Stimulated activated CD4-positive, alpha-beta T cell treated with anti-CD3 and anti-CD28 coated beads, Interleukin-4, amount 100 ng/mL, for 48 hours (primary cell): Measurements from ENCODE around the gene M6PR.
A peak's percentile ranks its signal among the peaks of the same experiment; 100 is the strongest.
"Not testable (repeated sequence)": the region's sequence is repeated elsewhere in the genome, so short reads cannot be mapped to it uniquely, and the experiment has no call there.

ENCODE experiments used
- DNase-seq, 2 donors: peaks; one replicate each; pipeline ENCODE4 v3.0.0-alpha.2; 2020; ENCODE audit warnings: low read depth in 2 of 2

Gene M6PR

DNA sequence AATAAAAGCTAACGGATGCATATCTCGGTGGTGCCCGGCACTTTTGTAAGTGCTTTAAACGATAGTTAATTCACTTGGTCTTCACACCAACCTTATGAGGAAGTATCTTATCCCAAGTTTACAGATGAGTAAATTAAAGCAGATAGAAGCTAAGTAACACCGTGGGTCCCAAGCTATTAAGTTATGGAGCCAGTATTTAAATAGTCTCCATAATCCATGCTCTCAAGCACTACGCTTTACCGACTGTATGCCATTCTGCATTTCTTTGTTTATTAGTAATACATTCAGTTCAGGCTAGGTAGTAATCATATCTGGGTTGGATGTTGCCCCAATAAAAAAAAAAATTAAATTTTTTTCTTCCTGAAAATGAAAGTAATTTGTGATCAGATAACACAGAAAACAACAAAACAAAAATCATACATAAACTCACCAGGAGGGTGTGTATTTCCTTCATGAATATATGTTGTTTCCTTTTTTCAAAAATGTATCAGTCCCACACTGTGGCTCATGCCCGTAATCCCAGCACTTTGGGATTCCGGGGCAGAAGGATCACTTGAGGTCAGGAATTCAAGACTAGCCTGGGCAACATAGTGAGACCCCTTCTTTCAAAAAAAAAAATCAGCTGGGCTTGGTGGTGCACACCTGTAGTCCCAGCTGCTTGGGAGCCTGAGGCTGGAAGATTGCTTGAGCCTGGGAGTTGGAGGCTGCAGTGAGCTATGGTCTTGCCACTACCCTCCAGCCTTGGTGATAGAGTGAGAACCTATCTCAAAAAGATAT lies 1.4 kb upstream of the M6PR start:
- no peak for DNase-seq

DNA sequence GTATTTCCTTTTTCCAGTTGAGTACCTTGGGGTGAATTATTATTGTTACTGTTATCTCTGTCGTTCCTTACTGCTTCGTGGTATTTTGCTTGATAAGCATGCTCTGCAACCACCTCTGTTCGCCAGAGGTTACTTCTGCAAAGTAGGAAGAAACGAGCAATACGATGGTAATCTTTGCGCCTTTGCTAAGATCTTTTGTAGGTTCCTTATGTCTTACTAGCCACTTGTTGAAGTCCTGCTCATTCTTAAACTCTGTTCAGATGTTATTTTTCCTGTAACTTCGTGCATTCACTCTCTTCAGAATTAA lies 729 bp upstream of the M6PR start:
- no peak for DNase-seq

DNA sequence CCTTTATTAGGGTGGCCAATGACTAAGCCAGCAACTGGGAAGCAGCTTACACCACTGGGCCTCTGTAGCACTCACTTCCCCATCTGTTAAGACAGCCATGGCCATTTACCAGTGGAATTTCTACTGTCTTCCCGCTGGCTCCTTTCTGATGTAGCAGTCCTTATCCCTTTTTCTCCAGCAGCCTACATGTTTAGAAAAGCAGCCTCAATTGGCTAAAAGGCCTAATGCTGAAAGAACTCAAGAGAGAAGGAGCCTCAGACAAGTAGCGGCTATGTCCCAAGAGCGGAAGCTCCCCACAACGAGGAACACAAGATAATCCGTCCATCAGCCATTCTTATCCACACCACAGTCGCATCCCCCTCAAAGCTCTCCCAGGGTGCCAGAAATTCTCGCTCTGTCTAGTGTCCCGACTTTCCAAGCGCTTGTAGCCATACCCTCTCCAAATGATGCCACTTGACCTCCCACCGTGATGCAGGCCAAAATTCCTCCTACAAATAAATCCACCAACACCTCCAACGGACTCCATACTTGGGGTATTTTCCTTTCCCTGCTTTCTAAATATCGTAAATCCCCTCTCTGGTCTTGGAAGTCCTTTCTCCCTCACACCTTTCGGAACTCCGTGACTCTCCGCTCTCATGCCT lies 624 bp downstream of the M6PR start:
- DNase-seq: no peak

- DNase-seq: no peak
These were observed 1.7 kb downstream of the M6PR start for GRCh38 chr12:8947737-8948136.

GRCh38 chr12:8946733-8947132 lies 2.7 kb downstream of the M6PR start:
- DNase-seq: no peak

DNA sequence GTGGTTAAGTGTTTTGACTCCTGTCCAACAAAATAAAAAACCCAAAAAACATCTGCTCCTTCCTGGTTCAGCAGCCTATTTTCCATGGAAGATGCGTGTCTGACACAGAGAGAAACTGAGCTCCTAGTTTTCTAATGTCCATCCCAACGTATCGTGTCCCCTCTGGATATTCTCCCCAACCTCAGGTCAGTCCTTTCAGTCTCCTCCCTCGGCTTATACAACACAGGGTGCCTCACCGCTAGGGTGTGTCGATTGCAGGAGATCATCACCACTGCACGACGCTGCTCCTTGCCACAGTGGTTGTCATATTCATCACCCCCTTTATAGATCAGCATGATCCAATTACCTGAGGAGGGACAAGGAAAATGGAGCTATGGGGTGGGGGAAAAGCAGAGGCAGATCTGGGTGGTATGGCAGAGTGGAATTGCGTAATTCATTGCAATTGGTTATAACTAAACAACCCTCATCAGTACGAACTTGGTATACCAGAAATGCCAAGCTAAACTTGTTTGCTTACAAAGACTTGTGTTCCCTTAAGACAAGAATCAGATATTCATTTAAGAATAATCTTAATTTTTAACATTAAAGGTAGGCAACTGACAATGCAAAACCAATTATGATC lies 5.8 kb downstream of the M6PR start:
- DNase-seq: no peak

GRCh38 chr12:8941691-8942478 lies 7.6 kb downstream of the M6PR start:
- no peak for DNase-seq

- DNase-seq: not testable (repeated sequence)
These were observed 11.5 kb downstream of the M6PR start for GRCh38 chr12:8937842-8938442.

- no peak for DNase-seq
These were observed 12.7 kb downstream of the M6PR start for GRCh38 chr12:8936735-8937134.

GRCh38 chr12:8934080-8934479 lies 15.4 kb downstream of the M6PR start:
- DNase-seq: not testable (repeated sequence)

DNA sequence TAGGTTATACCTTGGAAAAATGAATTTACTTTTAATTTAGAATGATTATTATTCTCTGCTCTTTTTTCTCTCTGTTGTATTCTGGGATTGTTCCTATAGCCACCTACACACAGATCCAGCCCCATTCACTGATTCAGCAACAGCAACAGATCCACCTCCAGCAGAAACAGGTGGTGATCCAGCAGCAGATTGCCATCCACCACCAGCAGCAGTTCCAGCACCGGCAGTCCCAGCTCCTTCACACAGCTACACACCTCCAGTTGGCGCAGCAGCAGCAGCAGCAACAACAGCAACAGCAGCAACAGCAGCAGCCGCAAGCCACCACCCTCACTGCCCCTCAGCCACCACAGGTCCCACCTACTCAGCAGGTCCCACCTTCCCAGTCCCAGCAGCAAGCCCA lies 17.0 kb downstream of the M6PR start:
- DNase-seq: not testable (repeated sequence)

GRCh38 chr12:8930655-8931323 lies 18.7 kb downstream of the M6PR start:
- DNase-seq: not testable (repeated sequence)

DNA sequence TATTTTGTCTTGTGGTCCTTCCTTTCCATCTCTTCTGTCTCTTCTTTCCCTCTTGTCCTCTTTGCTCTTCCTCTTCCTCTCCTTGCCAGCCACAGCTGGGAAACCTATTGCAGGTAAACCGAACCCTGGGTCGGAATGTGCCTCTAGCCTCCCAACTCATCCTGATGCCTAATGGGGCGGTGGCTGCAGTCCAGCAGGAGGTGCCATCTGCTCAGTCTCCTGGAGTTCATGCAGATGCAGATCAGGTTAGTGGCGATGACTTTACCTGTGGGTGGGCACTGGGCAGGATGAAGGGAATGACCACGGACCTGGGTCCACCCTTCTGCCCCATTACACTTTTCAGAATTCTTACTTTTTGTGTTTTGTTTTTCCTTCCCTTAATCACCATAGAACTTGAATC lies 26.9 kb downstream of the M6PR start:
- DNase-seq: no peak

- DNase-seq: not testable (repeated sequence)
These were observed 29.8 kb downstream of the M6PR start for GRCh38 chr12:8919643-8920042.

DNA sequence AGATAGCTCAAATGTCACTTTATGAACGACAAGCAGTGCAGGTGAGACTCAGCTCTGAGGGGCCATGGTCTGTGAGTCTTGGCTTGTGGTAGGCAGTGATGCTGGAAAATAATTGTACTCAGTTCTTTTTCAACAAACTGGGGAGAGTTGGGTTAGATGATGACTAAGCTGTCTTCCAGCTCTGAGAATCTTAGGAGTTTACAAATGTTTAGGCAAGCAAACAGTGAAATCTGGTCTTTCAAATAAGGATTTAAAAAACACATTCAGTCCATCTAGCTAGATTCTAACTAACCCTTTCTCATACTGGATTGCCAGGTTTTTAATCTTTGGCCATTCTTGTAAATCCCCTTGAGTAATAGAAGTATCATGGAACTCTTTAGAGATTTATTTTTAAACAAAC lies 31.7 kb downstream of the M6PR start:
- no peak for DNase-seq

GRCh38 chr12:8917031-8917430 lies 32.4 kb downstream of the M6PR start:
- DNase-seq: no peak

DNA sequence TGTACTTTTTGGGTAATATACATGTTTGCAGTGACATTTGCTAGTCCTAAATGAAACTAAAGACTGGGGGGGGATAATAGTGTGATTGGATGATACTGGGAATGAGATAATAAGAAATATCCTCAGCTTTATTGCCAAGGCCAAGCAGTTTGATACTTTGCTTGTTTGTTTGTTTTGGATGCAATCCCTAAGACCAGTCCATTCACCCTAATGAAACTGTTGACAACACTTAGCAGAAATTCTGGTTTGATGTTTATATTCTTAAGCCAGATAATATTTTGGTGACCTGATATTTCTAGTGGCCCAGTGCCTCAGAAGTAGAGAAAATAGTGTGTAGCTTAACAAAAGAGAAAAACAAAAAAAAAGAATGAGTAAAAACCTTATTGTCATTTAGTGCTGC lies 33.3 kb downstream of the M6PR start:
- no peak for DNase-seq

GRCh38 chr12:8914716-8915526 lies 34.5 kb downstream of the M6PR start:
- DNase-seq: peak; percentile 28 to 41

GRCh38 chr12:8914033-8914715 lies 35.3 kb downstream of the M6PR start, which contains the start of gene PHC1:
PHC1 (plus strand) TSS chr12:8914509; CDS start chr12:8917678, 3,169 bp downstream.
- DNase-seq: peak; percentile 47 to 73

DNA sequence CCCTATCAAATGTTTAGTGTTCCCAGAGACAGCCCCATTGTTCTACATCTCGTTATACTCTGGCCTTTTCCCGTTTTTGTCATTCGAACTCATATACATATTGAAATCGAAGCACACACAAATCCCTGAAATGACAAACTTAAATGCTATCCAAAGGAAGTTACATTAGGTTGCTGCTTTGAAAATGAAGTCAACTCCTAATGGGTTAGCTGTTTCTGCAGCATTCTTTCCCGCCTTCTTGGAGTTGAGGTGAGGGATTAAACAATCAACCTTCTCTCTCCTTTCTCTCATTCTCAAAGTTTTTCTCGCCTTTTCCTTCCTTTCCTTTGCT lies 35.8 kb downstream of the M6PR start:
- DNase-seq: no peak
